Adrenal gland (tissue), 12 donors: ENCODE results near the gene RDH8. TPM values are rescaled to one million over a fixed set of nuclear protein-coding genes. Genes with fewer than 3 reads are reported as not detected.
A peak's percentile ranks its signal among the peaks of the same experiment; 100 is the strongest.

ENCODE experiments used
- DNase-seq, 7 donors: peaks; one replicate each; pipeline ENCODE4 v3.0.0-alpha.2; 2019 to 2020
- H3K27ac ChIP-seq, 5 donors: fragments of 200-600 bp; sonication (generic) in 4 of 5; 1 replicate in 3 of 5; 2 replicates in 2 of 5; pipeline versions ENCODE4 v1.5.1 to v1.8.0; 2016 to 2020; ENCODE audit warnings: mild to moderate bottlenecking in 1 of 5
- H3K27me3 ChIP-seq: fragments of 200-600 bp; 2 replicates; pipeline ENCODE4 v1.8.0; 2021
- H3K36me3 ChIP-seq, 2 donors: fragments of 200-600 bp; replicated peaks in 1 of 2; 1 replicate in 1 of 2; 2 replicates in 1 of 2; pipeline versions ENCODE4 v1.5.1 to v1.8.0; 2018 to 2022
- H3K4me1 ChIP-seq, 2 donors: fragments of 200-600 bp; replicated peaks in 1 of 2; 1 replicate in 1 of 2; 2 replicates in 1 of 2; pipeline versions ENCODE4 v1.5.1 to v1.8.0; 2018 to 2021
- H3K4me3 ChIP-seq, 4 donors: fragments of 200-600 bp; sonication (generic) in 3 of 4; one replicate each; pipeline ENCODE4 v1.5.1; 2016 to 2018
- H3K9me3 ChIP-seq, 3 donors: fragments of 200-600 bp; sonication (generic) in 1 of 3; replicated peaks in 1 of 3; 1 replicate in 2 of 3; 2 replicates in 1 of 3; pipeline versions ENCODE4 v1.5.1 to v1.8.0; 2016 to 2021
- CTCF ChIP-seq, 6 experiments: fragments of 450-650 bp in 4 of 6; fragments of 200-600 bp in 2 of 6; sonication (generic) in 1 of 6; IDR thresholded peaks; 1 replicate in 5 of 6; 2 replicates in 1 of 6; pipeline versions ENCODE4 v1.5.1 to v1.8.0; 2016 to 2021; ENCODE audit warnings: antibody characterized with exemption in 6 of 6, mild to moderate bottlenecking in 2 of 6, moderate library complexity in 1 of 6
- POLR2A ChIP-seq, 2 donors: fragments of 450-650 bp; IDR thresholded peaks; one replicate each; pipeline ENCODE4 v1.6.1; 2017; ENCODE audit warnings: antibody characterized with exemption in 2 of 2, mild to moderate bottlenecking in 2 of 2, moderate library complexity in 1 of 2
- WGBS, 4 donors: extraction: QIAGEN DNeasy Blood & Tissue Kit in 2 of 4; methylation state at CpG; one replicate each; pipeline versions ENCODE4 v1.1.5 to v1.1.7; 2013 to 2017; 5-methylcytosine and 5-hydroxymethylcytosine counted together
- intact Hi-C, 2 donors: fragments of 100-400 bp; cut with DNase I; formaldehyde crosslinking; loops; one replicate each; pipeline versions ENCODE4 v1.14.1 to v1.15.0; 2022 to 2023
- polyA plus RNA-seq, 3 donors: library from polyadenylated mRNA; stranded (reverse); fragments of 200-250 nt in 2 of 3; fragments of 350-450 nt in 1 of 3; fragmentation: Illumina TruSeq in 1 of 3; extraction: RNeasy Lipid Tissue Mini Kit (QIAGEN cat#74804) in 1 of 3; gene quantifications; one replicate each; pipeline ENCODE4 v1.2.3, GENCODE V29; 2013 to 2014
- total RNA-seq, 9 donors: library from RNA; depleted of rRNA in 4 of 9; stranded (reverse); fragments of >200 nt in 4 of 9; fragments of 120-200 nt in 1 of 9; fragmentation: NEBNext Ultra II Directional in 1 of 9; extraction: Animal tissue kit (Norgen Biotek cat#: 25700) in 1 of 9; gene quantifications; one replicate each; pipeline versions ENCODE4 v1.1.0 to v1.2.4, GENCODE V29; 2013 to 2023
- donor health status: healthy with polysubstance abuse.
- donor health status: Bipolar disorder and iron deficiency.
- donor health status: DM: yes; HTN: yes; CAD: no.
- donor health status: DM: no; HTN: no; CAD: no.
- donor health status: DM: no; HTN: no; CAD: no.
- donor health status: DM: yes; HTN: yes; CAD: no.

The RDH8 gene
- total and polyA plus RNA-seq, 12 donors: not detected

- H3K27ac ChIP-seq: no peak overlapping the region
- 89 to 94% (median 93%) methylated on average over 3 of the region's 3 CpGs for WGBS, 4 donors
- intact Hi-C loops: no loop called here
- peaks cover 3 to 5% of the 10 kb centered on the region in 2 donors for H3K4me1 ChIP-seq
- no peak for DNase-seq
- H3K4me3 ChIP-seq: no peak overlapping the region
- no peaks in the 10 kb centered on the region for H3K36me3 ChIP-seq
- no peaks in the 10 kb centered on the region for H3K9me3 ChIP-seq
- no peaks in the 10 kb centered on the region for H3K27me3 ChIP-seq
- TF ChIP-seq POLR2A (IDR thresholded peaks at IDR 0.05): no peak
- TF ChIP-seq CTCF (IDR thresholded peaks at IDR 0.05): no peak
Observed at GRCh38 chr19:10026744-10027143, 13.5 kb downstream of the RDH8 start.

GRCh38 chr19:10027158-10027997 is 14.1 kb downstream of the RDH8 start:
- TF ChIP-seq POLR2A (IDR thresholded peaks at IDR 0.05) (no peak), CTCF (IDR thresholded peaks at IDR 0.05) (peak; percentile 89 to 99 (median 96))
- Histone ChIP-seq H3K4me1 (peaks cover 3 to 5% of the 10 kb centered on the region in 2 donors), H3K9me3 (no peaks in the 10 kb centered on the region), H3K27ac (peak overlapping the region in 1 of 5 donors; percentile 21), H3K36me3 (no peaks in the 10 kb centered on the region), H3K27me3 (peaks cover 6% of the 10 kb centered on the region), H3K4me3 (no peak overlapping the region)
- WGBS, 4 donors: 7 to 17% (median 10%) methylated on average over 13 to 29 of the region's 29 CpGs
- intact Hi-C loops: no loop called here
- DNase-seq: peak; percentile 96 to 98 (median 97)

GRCh38 chr19:10033614-10034013 is 20.3 kb downstream of the RDH8 start:
- intact Hi-C loops: loop anchor here in 1 of 2 donors (5.0 kb wide), 1 partner anchor 101 kb away; no protein-coding TSS in a partner anchor
- Histone ChIP-seq H3K27ac (no peak overlapping the region), H3K4me1 (no peaks in the 10 kb centered on the region), H3K36me3 (no peaks in the 10 kb centered on the region), H3K27me3 (peaks cover 7% of the 10 kb centered on the region), H3K9me3 (no peaks in the 10 kb centered on the region), H3K4me3 (no peak overlapping the region)
- TF ChIP-seq CTCF (IDR thresholded peaks at IDR 0.05) (no peak), POLR2A (IDR thresholded peaks at IDR 0.05) (no peak)
- WGBS, 4 donors: 54 to 63% (median 60%) methylated on average over 8 of the region's 8 CpGs
- DNase-seq: no peak

- Histone ChIP-seq H3K4me1 (no peaks in the 10 kb centered on the region), H3K36me3 (no peaks in the 10 kb centered on the region), H3K27ac (no peak overlapping the region), H3K27me3 (peaks cover 7% of the 10 kb centered on the region), H3K4me3 (no peak overlapping the region), H3K9me3 (no peaks in the 10 kb centered on the region)
- 60 to 69% (median 65%) methylated on average over 5 of the region's 5 CpGs for WGBS, 4 donors
- TF ChIP-seq POLR2A (IDR thresholded peaks at IDR 0.05): no peak
- TF ChIP-seq CTCF (IDR thresholded peaks at IDR 0.05): no peak
- no peak for DNase-seq
- intact Hi-C loops: no loop called here
Observed at GRCh38 chr19:10036601-10037071, 23.4 kb downstream of the RDH8 start.
